Measurements from ENCODE around the gene F3. TPM values are rescaled to one million over a fixed set of nuclear protein-coding genes. Genes with fewer than 3 reads are reported as not detected.

Gene F3
- total RNA-seq, 1 donor from 2014 or later, result 95.0 TPM

DNA sequence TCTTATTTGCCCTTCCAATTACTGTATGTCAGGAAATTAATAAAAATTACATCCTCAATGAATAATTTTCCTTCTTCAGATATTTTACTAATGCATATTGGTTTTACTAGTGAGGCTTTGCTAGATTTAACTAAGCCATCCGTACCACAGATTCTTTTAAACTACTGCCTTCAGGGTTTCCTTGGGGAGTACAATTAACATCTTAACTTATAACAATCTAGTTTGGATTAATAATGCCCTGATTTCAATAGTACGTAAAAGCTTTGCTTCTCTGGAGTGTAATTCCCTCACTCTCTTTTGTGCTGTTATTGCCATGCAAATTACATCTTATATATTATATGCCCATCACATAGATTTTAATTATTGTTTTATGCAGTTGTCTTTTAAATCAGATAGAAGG lies 24.3 kb upstream of the F3 start:
- no peak for DNase-seq (ENCODE audit: low spot score, unreplicated experiment)
- Mint-ChIP-seq H3K4me3 (ENCODE audit: low read depth) (no peak overlapping the region), H3K9me3 (ENCODE audit: low read depth) (peaks cover 4% of the 10 kb centered on the region), H3K36me3 (ENCODE audit: insufficient read depth) (no peaks in the 10 kb centered on the region), H3K27ac (no peak overlapping the region), H3K27me3 (no peaks in the 10 kb centered on the region), H3K4me1 (ENCODE audit: low read depth) (peaks cover 14% of the 10 kb centered on the region)
- TF ChIP-seq, protein P1, sequence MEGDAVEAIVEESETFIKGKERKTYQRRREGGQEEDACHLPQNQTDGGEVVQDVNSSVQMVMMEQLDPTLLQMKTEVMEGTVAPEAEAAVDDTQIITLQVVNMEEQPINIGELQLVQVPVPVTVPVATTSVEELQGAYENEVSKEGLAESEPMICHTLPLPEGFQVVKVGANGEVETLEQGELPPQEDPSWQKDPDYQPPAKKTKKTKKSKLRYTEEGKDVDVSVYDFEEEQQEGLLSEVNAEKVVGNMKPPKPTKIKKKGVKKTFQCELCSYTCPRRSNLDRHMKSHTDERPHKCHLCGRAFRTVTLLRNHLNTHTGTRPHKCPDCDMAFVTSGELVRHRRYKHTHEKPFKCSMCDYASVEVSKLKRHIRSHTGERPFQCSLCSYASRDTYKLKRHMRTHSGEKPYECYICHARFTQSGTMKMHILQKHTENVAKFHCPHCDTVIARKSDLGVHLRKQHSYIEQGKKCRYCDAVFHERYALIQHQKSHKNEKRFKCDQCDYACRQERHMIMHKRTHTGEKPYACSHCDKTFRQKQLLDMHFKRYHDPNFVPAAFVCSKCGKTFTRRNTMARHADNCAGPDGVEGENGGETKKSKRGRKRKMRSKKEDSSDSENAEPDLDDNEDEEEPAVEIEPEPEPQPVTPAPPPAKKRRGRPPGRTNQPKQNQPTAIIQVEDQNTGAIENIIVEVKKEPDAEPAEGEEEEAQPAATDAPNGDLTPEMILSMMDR (IDR thresholded peaks at IDR 0.05; ENCODE audit: unreplicated experiment), result no peak

DNA sequence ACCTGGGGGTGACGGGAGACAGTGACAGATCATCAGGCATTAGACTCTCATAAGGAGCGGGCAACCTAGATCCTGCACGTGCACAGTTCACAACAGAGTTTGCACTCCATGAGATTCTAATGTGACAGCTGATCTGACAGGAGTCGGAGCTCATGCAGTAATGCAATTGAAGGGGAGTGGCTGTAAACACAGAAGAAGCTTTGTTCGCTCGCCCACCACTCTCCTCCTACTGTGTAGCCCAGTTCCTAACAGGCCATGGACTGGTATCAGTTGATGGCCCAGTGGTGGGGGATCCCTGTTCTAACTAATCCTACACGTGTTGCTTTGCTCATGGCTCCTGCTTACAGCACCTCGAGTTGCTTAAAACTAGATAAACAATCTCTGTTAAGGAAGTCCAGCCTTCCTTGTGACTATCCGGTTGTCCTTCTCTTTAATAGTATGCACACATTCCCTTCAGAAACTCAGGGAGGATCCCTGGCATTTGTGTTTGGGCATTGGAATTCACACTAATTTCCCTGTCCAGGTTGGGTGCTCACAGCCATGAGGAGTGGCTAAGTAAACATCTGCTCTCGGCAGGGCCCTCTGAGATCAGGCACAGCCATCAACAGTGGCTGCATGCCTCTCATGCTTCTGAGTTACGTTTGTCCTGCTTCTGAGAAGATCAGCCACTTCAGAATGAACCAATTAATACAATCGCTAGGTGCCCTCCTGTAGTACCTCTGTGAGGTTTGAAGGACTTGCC lies 21.1 kb upstream of the F3 start:
- TF ChIP-seq, protein P1 (IDR thresholded peaks at IDR 0.05; ENCODE audit: unreplicated experiment), result no peak
- H3K9me3 Mint-ChIP-seq (ENCODE audit: low read depth), result peaks cover 4% of the 10 kb centered on the region
- H3K4me1 Mint-ChIP-seq (ENCODE audit: low read depth), result peaks cover 16% of the 10 kb centered on the region
- DNase-seq (ENCODE audit: low spot score, unreplicated experiment), result no peak
- no peaks in the 10 kb centered on the region for H3K36me3 Mint-ChIP-seq (ENCODE audit: insufficient read depth)
- peak overlapping the region; percentile 46 for H3K27ac Mint-ChIP-seq
- H3K27me3 Mint-ChIP-seq, result no peaks in the 10 kb centered on the region
- H3K4me3 Mint-ChIP-seq (ENCODE audit: low read depth), result peak overlapping the region; percentile 22

DNA sequence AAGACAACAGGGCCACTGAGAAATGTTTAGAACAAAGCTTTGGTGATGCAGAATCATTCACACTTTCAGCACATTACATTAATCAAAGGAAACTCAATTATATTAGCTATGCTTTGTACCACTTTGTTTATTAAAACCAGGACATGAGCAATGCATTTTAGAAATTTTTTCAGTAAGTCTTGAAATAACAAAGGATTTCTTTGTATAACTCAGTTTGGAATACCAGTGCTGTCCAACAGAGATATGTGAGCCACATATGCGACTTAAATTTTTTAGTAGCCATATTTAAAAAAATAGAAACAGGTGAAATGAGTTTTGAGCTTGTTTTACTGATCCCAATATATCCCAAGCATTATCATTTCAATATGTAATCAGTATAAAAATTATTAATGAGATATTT lies 18.8 kb upstream of the F3 start:
- Mint-ChIP-seq H3K36me3 (ENCODE audit: insufficient read depth) (no peaks in the 10 kb centered on the region), H3K4me3 (ENCODE audit: low read depth) (no peak overlapping the region), H3K27me3 (no peaks in the 10 kb centered on the region), H3K27ac (no peak overlapping the region), H3K4me1 (ENCODE audit: low read depth) (peaks cover 15% of the 10 kb centered on the region), H3K9me3 (ENCODE audit: low read depth) (peaks cover 4% of the 10 kb centered on the region)
- DNase-seq (ENCODE audit: low spot score, unreplicated experiment), result no peak
- TF ChIP-seq, protein P1 (IDR thresholded peaks at IDR 0.05; ENCODE audit: unreplicated experiment), result no peak

DNA sequence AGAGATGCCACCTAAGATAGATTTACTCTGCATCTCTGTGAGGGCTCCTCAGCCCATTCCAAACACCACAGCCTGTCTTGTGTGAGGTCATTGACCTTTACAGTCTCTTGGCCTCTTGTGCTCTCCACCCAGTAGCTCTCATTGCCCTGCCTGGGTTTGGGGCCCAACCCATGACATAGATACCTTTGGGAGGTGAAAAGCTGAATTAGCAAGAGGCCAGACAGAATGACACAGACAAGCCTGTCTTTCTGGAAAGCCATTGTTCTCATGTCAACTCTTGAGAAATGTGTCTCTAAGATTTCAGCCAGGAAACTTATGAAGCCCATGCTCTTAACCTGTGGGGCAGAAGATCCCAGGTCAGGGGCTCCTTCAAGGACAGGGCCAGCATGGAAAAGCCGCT lies 18.4 kb upstream of the F3 start:
- H3K4me3 Mint-ChIP-seq (ENCODE audit: low read depth), result no peak overlapping the region
- H3K27ac Mint-ChIP-seq, result no peak overlapping the region
- no peaks in the 10 kb centered on the region for H3K36me3 Mint-ChIP-seq (ENCODE audit: insufficient read depth)
- no peak for DNase-seq (ENCODE audit: low spot score, unreplicated experiment)
- TF ChIP-seq, protein P1 (IDR thresholded peaks at IDR 0.05; ENCODE audit: unreplicated experiment), result no peak
- H3K4me1 Mint-ChIP-seq (ENCODE audit: low read depth), result peaks cover 17% of the 10 kb centered on the region
- H3K27me3 Mint-ChIP-seq, result no peaks in the 10 kb centered on the region
- H3K9me3 Mint-ChIP-seq (ENCODE audit: low read depth), result peaks cover 4% of the 10 kb centered on the region

DNA sequence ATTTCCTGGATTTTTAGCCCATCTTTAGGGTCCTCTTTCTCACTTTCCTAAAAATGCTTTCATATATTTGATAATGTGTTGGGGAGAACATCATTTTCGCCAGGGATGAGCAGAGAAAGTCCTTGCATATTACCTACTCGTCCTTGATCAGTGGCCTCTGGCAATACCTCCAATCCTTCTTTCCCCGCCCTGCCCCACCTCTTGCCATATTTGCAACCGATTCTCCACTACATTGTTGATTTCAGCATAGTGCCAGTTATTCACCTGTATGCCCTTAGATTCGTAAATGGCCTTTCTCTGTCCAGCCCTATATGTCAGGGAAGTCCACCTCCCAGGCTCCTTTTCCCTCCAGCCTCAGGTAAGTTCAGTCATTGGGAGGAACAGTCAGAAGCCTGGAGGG lies 13.5 kb upstream of the F3 start:
- Mint-ChIP-seq H3K9me3 (ENCODE audit: low read depth) (no peaks in the 10 kb centered on the region), H3K4me1 (ENCODE audit: low read depth) (peaks cover 47% of the 10 kb centered on the region), H3K27me3 (no peaks in the 10 kb centered on the region), H3K27ac (no peak overlapping the region), H3K4me3 (ENCODE audit: low read depth) (no peak overlapping the region), H3K36me3 (ENCODE audit: insufficient read depth) (no peaks in the 10 kb centered on the region)
- DNase-seq (ENCODE audit: low spot score, unreplicated experiment), result no peak
- TF ChIP-seq, protein P1 (IDR thresholded peaks at IDR 0.05; ENCODE audit: unreplicated experiment), result no peak

Measured in progenitor cell of endocrine pancreas (in vitro differentiated cells).